Aortic smooth muscle cell (primary cell): ENCODE results near the gene COPS9. TPM values are rescaled to one million over a fixed set of nuclear protein-coding genes. Genes with fewer than 3 reads are reported as not detected.

Experiments
- total RNA-seq: library from RNA; depleted of rRNA; stranded (reverse); fragments of >200 nt; gene quantifications from 2 replicates; pipeline ENCODE4 v1.2.3, GENCODE V29; 2014

The COPS9 gene
- total RNA-seq = 79.5 and 130 TPM in 2 replicates

DNA sequence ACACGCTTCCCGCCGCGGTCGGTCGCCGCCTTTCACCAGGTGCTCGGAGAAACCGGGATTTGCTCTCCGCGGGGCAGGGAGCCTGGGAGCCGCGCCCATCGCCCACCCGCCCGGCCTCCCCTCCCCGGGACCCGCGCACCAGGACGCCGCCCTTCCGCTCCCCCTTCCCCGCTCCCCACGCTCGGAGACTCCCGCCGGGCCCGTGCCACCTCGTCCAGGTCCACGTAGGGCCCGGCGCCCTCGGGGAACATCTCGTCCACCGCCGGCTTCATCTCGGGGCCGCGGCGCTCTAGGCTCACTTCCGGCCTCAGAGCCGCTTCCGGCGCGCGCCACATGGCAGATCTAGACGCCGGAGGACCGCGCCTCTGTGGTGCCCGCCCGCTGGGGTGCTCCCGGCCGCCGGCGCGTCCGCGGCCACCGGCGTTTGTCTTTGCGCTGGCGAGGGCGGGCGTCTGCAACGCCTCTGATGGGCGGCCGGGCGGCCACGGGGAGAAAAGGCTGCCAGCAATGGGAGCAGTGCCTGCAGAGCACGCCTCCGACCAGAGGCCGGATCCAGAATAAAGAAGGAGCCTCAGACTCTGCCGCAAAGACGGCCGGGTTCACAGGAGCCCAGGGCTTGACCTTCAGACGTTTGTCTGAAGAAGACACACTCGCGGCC, at the start of gene COPS9:
Gene COPS9, minus strand, starts transcription at position 293 of the 658 bp plus-strand sequence. Its CDS starts 21 bp downstream, at position 272.

GRCh38 chr2:240140511-240140910, 4.4 kb upstream of the COPS9 start, which contains the start of gene OTOS:
Gene OTOS, minus strand, starts transcription at chr2:240140658. Its CDS starts 332 bp downstream, at chr2:240140326.

Other genes with a start within 250 kb of the COPS9 start
- gene NDUFA10, start 111.0 kb downstream of the COPS9 start, total RNA-seq = 121 and 122 TPM in 2 replicates
- gene OR6B2, start 105.9 kb downstream of the COPS9 start, total RNA-seq = not detected in 2 replicates
- not detected in 2 replicates for gene OR6B3, start 82.8 kb downstream of the COPS9 start, total RNA-seq
- gene OTOS, start 4.4 kb upstream of the COPS9 start, total RNA-seq = not detected in 2 replicates